Stimulated activated CD8-positive, alpha-beta memory T cell treated with anti-CD3 and anti-CD28 coated beads, Interleukin-4, amount 100 ng/mL, for 48 hours (primary cell): ENCODE measurements around the gene CFAP20.

ENCODE experiments used
- DNase-seq: peaks from one replicate; pipeline ENCODE4 v3.0.0-alpha.2; 2020

CFAP20 gene

GRCh38 chr16:58123896-58124600 is 5.1 kb downstream of the CFAP20 start:
- no peak for DNase-seq

GRCh38 chr16:58121132-58121531 is 8.0 kb downstream of the CFAP20 start:
- no peak for DNase-seq

GRCh38 chr16:58120234-58120633 is 8.9 kb downstream of the CFAP20 start:
- DNase-seq, result no peak

DNA sequence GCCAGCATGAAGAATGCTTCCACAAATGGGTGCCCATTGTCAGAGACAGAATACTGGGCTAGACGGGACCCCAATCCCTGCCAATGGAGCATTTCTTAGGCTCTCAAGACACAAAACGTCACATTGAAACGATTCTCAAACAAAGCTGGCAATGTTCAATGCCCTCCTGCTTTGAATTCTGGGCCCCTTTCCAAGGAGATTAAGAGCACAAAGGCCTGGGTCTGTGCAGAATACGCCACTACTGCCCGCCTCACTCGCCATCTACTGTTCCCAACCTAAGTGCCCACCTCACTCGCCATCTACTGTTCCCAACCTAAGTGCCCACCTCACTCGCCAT is 9.7 kb downstream of the CFAP20 start:
- no peak for DNase-seq

DNA sequence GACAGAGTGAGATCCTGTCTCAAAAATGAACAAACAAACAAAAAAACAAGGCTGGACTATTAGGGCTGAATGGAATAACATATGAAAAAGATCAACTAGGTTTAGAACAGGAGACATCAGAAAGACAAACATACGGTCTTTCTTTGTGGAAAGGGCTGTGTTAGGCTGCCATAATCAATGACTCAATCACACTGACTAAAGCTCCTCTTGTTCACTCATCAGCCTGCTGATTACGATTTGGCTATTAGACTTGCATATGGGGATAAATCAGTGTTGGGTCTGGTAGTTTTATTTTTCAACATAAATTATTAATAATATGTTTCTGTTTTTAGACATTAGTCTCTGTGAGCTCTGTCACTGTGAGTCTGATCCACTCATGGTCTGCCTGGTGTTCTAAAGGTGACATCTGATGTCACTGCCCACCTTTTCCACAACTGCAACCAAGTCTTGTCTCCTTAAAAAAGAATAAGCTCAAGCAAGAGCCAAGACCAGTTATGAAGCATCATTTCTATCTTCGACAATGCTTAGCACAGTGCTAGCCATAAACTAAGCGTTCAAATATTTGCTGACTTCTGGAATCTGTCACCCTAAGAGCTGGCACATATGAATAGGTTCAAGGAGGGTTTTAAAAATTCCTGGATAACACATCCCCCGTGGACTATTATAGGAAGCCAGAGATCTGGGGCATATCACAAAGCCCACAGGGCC is 10.2 kb downstream of the CFAP20 start:
- DNase-seq, result no peak

DNA sequence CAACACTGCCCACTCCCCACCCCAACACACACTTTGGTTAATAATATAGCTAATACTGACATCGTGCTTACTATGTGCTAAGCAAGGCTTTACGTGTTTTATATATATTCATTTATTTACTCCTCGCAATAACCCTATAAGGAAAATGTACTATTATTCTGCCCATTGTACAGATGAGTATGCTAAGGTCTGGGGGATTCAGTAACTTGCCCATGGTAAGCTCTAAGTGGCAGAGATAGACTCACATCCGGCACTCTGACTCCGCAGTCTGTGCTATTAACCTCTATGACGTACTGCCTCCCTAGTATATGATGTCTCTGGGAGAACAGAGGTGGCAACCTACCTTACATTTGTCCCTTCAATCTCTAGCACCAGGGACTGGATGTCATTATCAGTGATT is 12.7 kb downstream of the CFAP20 start:
- no peak for DNase-seq

- DNase-seq, result no peak
Observed at GRCh38 chr16:58116081-58116480, 13.1 kb downstream of the CFAP20 start.

DNA sequence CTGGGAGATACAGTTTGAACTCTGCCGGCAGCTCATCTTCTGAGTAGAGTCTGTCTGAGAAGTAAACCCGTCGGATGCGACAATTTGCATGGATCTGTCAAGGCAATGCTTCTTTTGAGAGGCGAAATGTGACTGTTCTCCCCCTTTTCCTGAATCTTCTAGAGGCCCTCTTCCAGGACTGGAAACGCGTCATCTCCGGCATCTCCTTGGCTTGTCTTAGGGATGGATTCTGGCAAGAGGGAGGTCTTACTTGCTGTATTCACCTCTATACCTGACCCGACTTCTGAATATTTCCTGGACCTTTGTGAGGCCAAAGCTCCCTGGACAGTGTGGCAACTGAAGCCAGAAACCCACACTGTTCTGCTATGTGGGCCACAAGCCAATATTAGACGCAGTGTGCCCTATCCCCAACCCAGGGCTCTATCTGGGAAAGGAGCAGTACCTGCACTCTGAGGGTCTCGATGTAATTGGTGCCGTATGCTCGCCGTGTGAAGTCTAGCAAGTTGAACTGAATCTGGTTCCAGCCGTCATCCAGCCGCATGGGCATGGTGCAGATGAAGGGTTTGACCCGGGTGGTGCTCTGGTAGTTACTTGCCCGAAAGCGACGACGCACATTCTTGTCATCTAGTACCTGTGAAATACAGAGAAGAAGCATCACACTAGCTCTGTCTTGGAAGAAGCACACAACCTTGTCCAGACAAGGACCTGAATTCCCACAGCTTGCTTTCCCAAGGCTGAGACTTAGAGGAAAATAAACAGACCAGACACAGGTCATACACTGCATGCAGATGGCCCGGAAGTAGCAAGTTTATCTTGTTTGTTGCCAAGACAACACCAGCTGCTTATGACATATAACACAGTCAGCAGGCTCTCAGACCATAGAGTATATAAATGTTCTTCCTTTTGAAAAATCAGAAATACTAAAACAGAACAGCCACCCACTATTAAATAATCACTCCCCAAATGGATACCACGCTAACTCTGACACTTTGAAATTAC is 14.1 kb downstream of the CFAP20 start:
- DNase-seq, result no peak

DNA sequence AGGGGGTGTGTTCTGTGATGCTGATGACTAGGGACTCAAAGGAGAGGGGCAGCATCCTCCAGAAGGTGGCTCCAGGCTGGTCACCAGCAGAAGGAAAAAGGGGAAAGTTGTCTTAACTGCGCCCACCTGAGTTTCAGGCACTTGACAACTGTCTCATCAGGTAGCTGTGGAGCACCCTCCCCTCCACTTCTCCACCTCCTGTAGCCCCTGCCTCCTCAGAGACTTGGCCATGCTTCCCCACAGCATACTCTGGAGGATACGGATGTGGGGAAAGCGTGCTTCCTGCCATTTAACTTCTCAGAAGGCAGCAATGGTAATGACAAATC is 17.9 kb downstream of the CFAP20 start:
- no peak for DNase-seq

GRCh38 chr16:58110571-58111301 is 18.4 kb downstream of the CFAP20 start:
- no peak for DNase-seq

DNA sequence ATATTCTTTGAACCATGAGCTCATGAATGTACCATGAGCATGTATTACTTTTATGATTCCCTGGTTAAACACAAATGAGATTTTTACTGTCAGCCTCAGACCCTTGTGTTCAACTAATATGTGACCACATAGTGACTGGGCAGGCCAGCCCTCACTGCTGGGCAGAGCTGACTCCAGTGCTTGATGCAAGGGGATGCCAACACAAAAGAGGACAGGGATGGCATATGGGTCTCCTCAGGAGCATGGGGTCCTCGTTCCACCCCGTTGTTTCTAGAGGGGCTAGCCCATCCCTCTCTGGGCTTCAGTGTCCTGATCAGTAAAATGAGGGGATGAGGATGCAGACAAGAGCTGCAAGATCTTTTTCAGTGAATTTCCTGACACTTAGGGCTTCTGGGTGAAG is 19.3 kb downstream of the CFAP20 start:
- DNase-seq, result no peak

DNA sequence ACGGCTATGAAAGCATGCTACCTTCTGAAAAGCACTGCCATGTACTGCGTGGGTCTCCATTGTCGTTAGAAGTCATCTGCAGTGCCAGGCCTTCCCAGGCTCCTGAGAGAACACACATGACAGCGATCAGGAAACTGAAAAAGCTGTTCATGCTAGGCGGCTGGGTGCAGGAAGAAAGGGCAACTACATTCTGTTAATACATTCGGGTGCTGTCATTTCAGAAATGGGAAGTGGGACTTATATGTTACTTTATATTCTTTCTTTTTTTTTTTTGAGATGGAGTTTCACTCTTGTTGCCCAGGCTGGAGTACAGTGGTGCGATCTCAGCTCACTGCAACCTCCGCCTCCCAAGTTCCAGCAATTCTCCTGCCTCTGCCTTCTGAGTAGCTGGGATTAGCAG is 19.9 kb downstream of the CFAP20 start:
- DNase-seq, result no peak

DNA sequence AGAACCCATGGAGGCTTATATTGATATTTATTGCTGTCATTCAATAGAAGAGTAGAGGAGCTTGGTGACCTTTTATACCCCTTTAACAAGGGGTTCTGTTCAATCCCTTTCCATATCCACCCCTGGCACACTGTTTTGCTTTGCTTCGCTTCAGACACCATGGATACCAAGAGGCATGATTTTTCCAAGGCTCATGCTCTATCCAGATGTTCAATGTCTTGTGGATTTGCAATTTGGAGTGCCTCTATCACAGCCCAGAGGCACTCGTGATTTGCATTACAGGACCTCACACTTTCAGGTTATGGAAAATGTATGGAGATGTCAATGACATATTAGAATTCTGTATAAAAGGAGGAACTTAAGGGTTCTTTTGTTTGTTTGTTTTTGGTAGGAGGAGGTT is 21.5 kb downstream of the CFAP20 start:
- no peak for DNase-seq

DNA sequence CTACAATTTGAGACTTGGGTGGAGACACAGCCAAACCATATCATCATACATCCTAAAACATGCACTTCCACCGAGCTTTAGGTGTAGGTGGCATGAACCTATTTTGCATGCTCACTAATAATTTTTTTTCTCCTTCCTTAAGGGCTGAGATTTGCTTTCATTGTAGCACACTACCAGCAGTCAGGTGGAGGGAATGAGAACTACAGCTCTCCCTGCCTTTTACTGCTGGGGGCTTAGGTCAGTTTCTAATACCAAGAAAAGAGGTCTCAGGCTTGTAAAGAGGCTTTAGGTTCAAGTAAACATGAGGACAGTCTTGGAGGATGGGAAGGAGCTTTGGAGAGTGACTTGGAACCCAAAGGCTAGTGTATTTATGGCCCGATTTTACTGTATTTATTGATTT is 22.0 kb downstream of the CFAP20 start:
- no peak for DNase-seq

GRCh38 chr16:58105631-58106030 is 23.6 kb downstream of the CFAP20 start:
- no peak for DNase-seq

- DNase-seq, result no peak
Observed at GRCh38 chr16:58102665-58103392, 26.4 kb downstream of the CFAP20 start.

GRCh38 chr16:58099956-58100300 is 29.3 kb downstream of the CFAP20 start:
- DNase-seq, result no peak

DNA sequence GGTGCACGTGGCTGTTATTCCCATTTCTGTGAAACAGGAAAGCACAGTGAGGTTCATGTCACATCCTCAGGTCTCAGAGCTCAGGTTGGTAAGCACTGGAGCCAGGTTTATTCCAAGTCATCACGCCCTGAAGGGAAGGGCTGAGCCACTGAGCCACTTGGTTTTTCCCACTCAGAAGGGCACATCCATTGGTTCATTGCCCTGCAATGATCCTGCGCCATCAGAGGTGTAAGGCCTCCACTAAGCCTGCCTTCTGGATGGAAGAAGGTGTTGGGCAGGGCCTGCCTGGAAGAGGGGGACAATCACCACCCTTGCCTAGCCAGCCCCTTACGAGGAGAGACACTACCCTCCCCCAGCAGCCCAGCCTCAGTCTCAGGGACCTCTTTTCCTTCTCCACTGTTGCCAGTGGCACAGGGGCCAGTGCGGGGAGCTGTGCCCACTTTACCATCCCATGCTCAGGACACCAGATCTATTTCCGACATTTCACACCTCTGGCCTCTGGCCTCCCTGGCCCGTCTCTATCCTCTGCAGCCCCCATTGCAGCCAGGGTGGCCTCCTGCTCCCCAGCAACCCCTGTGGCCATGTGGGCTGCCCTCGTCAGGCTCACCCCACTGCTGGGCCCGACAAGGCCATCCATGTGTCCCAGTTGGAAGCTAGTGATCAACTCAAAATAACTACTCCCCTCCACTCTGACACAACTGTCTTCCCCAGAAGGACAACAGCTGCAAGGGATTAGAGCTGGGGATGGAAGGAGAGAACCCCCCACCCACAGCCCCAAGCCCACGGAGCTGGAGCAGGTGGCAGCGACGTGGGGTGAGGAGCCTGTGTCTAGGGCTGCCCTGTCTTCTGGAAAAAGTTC is 29.9 kb downstream of the CFAP20 start:
- DNase-seq, result no peak

- DNase-seq, result no peak
Observed at GRCh38 chr16:58098207-58099096, 30.7 kb downstream of the CFAP20 start.

DNA sequence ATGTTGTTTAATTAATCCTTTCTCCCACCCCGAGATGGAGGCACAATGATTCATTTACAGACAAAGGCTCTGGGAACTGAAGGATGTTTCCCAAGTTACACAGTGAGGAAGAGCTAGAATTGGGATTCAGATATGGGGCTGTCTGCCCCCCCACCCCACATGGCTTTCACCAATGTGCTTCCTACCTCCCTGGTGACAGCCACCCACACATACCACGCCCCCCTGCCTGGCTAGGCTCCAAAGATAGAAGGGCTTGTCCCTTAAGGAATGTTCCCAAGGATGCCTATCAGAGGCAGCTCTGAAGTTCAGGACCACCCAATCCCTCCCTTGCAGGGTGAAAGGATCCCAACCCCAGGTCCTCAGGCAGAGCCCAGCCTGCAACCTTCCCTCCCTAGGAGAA is 32.9 kb downstream of the CFAP20 start:
- DNase-seq, result no peak
